Measurements from ENCODE around the gene SCN8A. TPM values are rescaled to one million over a fixed set of nuclear protein-coding genes. Genes with fewer than 3 reads are reported as not detected.

SCN8A gene
- total RNA-seq, 1 donor from 2014 or later, result 5.0 TPM

DNA sequence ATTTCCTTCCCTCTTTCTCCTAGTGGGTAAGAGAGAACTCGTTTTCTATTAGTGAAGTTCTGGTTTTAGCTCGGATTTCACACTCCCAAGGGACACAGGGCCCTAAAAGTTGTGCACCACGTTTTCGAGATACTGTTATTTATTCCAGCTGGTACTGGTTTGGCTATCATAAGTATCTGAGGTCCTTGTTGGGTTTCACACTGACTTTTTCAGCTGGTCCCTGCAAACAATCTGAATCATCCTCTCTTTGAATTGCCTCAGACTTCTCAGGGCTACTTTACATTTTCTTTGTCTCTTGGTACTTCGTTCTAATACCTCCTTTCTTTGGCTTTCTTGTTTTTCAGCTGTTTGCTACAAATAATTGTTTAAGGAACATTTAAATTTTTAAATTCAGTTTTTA is 75.7 kb downstream of the SCN8A start:
- peaks cover 7% of the 10 kb centered on the region for H3K4me1 Mint-ChIP-seq (ENCODE audit: unreplicated experiment)
- H3K9me3 Mint-ChIP-seq (ENCODE audit: unreplicated experiment), result no peaks in the 10 kb centered on the region
- no peaks in the 10 kb centered on the region for H3K36me3 Mint-ChIP-seq (ENCODE audit: low read depth, unreplicated experiment)
- H3K27me3 Mint-ChIP-seq (ENCODE audit: unreplicated experiment), result no peaks in the 10 kb centered on the region
- DNase-seq (ENCODE audit: low spot score), result no peak
- no peak for TF ChIP-seq CTCF (IDR thresholded peaks at IDR 0.05; ENCODE audit: unreplicated experiment)
- H3K4me3 Mint-ChIP-seq (ENCODE audit: unreplicated experiment), result no peak overlapping the region
- H3K27ac Mint-ChIP-seq (ENCODE audit: unreplicated experiment), result no peak overlapping the region

- Mint-ChIP-seq H3K27ac (ENCODE audit: unreplicated experiment) (no peak overlapping the region), H3K27me3 (ENCODE audit: unreplicated experiment) (no peaks in the 10 kb centered on the region), H3K9me3 (ENCODE audit: unreplicated experiment) (no peaks in the 10 kb centered on the region), H3K4me1 (ENCODE audit: unreplicated experiment) (peaks cover 7% of the 10 kb centered on the region), H3K36me3 (ENCODE audit: low read depth, unreplicated experiment) (no peaks in the 10 kb centered on the region), H3K4me3 (ENCODE audit: unreplicated experiment) (no peak overlapping the region)
- no peak for TF ChIP-seq CTCF (IDR thresholded peaks at IDR 0.05; ENCODE audit: unreplicated experiment)
- DNase-seq (ENCODE audit: low spot score), result no peak
Measured at GRCh38 chr12:51667269-51667668, 76.2 kb downstream of the SCN8A start.

DNA sequence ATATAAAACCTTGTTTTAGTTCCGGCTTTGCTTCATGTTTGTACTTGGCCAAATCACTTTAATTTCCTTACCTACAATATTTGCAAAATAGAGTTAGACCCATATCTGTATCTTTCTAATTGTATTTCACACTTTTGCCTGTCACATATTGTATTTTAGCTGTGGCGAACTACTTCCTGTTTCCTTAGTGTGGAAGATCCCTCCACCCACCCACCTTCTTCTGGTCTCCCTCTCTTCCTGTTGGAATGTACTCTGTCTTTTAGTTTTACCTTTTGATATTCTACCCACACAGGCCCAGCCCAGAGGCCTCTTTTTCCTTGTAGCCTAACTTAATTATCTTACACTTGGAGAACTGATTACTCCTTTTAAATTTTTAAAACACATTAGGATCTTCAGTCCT is 78.2 kb downstream of the SCN8A start:
- Mint-ChIP-seq H3K36me3 (ENCODE audit: low read depth, unreplicated experiment) (no peaks in the 10 kb centered on the region), H3K9me3 (ENCODE audit: unreplicated experiment) (no peaks in the 10 kb centered on the region), H3K4me3 (ENCODE audit: unreplicated experiment) (no peak overlapping the region), H3K4me1 (ENCODE audit: unreplicated experiment) (peaks cover 7% of the 10 kb centered on the region), H3K27me3 (ENCODE audit: unreplicated experiment) (no peaks in the 10 kb centered on the region), H3K27ac (ENCODE audit: unreplicated experiment) (no peak overlapping the region)
- no peak for DNase-seq (ENCODE audit: low spot score)
- TF ChIP-seq CTCF (IDR thresholded peaks at IDR 0.05; ENCODE audit: unreplicated experiment), result no peak

GRCh38 chr12:51669996-51670395 is 79.0 kb downstream of the SCN8A start:
- Mint-ChIP-seq H3K36me3 (ENCODE audit: low read depth, unreplicated experiment) (no peaks in the 10 kb centered on the region), H3K27ac (ENCODE audit: unreplicated experiment) (no peak overlapping the region), H3K27me3 (ENCODE audit: unreplicated experiment) (no peaks in the 10 kb centered on the region), H3K4me1 (ENCODE audit: unreplicated experiment) (peaks cover 7% of the 10 kb centered on the region), H3K9me3 (ENCODE audit: unreplicated experiment) (no peaks in the 10 kb centered on the region), H3K4me3 (ENCODE audit: unreplicated experiment) (no peak overlapping the region)
- TF ChIP-seq CTCF (IDR thresholded peaks at IDR 0.05; ENCODE audit: unreplicated experiment), result no peak
- no peak for DNase-seq (ENCODE audit: low spot score)

GRCh38 chr12:51672334-51672733 is 81.3 kb downstream of the SCN8A start:
- peaks cover 7% of the 10 kb centered on the region for H3K4me1 Mint-ChIP-seq (ENCODE audit: unreplicated experiment)
- H3K27ac Mint-ChIP-seq (ENCODE audit: unreplicated experiment), result no peak overlapping the region
- H3K36me3 Mint-ChIP-seq (ENCODE audit: low read depth, unreplicated experiment), result no peaks in the 10 kb centered on the region
- DNase-seq (ENCODE audit: low spot score), result no peak
- H3K27me3 Mint-ChIP-seq (ENCODE audit: unreplicated experiment), result peaks cover under 1% of the 10 kb centered on the region
- H3K4me3 Mint-ChIP-seq (ENCODE audit: unreplicated experiment), result no peak overlapping the region
- TF ChIP-seq CTCF (IDR thresholded peaks at IDR 0.05; ENCODE audit: unreplicated experiment), result no peak
- H3K9me3 Mint-ChIP-seq (ENCODE audit: unreplicated experiment), result no peaks in the 10 kb centered on the region
